ENCODE measurements around the gene CDC42BPG.
A peak's percentile ranks its signal among the peaks of the same experiment; 100 is the strongest.

The CDC42BPG gene

DNA sequence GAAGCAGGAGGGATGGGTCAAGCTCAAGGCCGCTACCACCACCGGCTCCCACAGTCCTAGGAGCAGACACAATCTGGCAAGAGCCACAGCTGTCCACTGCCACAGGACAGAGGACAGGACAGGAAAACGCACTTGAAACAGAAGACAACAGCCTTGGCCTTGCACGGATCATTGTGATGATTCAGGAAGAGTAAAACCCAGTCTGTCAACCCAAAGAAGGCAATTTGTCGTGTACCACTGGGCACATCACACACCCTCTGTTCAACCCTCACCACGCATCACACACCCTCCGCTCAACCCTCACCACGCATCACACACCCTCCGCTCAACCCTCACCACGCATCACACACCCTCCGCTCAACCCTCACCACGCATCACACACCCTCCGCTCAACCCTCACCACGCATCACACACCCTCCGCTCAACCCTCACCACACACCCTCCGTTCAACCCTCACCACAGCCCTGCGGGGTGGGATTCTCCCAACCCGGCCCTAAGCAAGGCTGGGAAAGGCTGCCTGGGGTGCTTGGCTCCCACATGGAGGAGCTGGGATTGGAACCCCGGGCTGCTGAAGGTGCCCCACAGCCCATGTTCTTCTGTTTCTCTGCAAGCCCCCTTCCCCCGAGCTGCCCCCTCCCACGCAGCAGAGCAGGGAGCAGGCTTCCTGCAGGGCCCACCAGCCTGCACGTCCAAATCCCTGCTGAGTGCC lies 11.3 kb upstream of the CDC42BPG start:
- H3K36me3 Mint-ChIP-seq = peaks cover 71% of the 10 kb centered on the region
- H3K4me3 Mint-ChIP-seq = peak overlapping the region; percentile 32
- peak overlapping the region; percentile 86 for H3K27ac Mint-ChIP-seq
- CTCF ChIA-PET = interaction anchor here (0.9 to 16.4 kb wide), 4 partner anchors 8 to 31 kb away, joined by 3 to 592 read pairs (median 4); partner anchors contain the start of gene EHD1
- peaks cover 97% of the 10 kb centered on the region for H3K4me1 Mint-ChIP-seq
- H3K27me3 Mint-ChIP-seq = no peaks in the 10 kb centered on the region
- DNase-seq = no peak
- no peaks in the 10 kb centered on the region for H3K9me3 Mint-ChIP-seq

GRCh38 chr11:64854534-64855502 lies 10.4 kb upstream of the CDC42BPG start:
- H3K9me3 Mint-ChIP-seq = no peaks in the 10 kb centered on the region
- no peaks in the 10 kb centered on the region for H3K27me3 Mint-ChIP-seq
- CTCF ChIA-PET = interaction anchor here (16.4 kb wide), 1 partner anchor 32 kb away, joined by 592 read pairs; the partner anchor contains the start of gene EHD1
- peak overlapping the region; percentile 88 for H3K27ac Mint-ChIP-seq
- peaks cover 96% of the 10 kb centered on the region for H3K4me1 Mint-ChIP-seq
- DNase-seq = no peak
- peaks cover 66% of the 10 kb centered on the region for H3K36me3 Mint-ChIP-seq
- H3K4me3 Mint-ChIP-seq = no peak overlapping the region

DNA sequence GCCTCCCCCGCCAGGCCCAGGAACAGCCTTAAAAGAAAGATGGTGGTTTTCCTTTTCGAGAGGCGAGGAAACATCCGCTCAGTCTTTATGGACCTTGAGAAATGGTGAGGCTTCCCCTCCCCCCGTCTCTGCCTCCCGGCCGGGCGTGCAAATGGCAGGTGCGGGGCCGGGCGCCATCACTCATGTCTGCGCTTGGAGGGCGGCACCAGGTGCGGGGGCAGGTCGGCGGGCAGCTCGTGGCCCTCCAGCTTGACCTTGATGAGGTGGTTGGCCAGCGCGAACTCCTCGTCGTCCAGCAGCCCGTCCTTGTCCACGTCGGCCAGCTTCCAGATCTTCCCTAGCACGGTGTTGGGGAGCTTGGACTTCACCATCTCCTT lies 9.7 kb upstream of the CDC42BPG start:
- H3K27me3 Mint-ChIP-seq = no peaks in the 10 kb centered on the region
- peaks cover 60% of the 10 kb centered on the region for H3K36me3 Mint-ChIP-seq
- H3K9me3 Mint-ChIP-seq = no peaks in the 10 kb centered on the region
- H3K4me1 Mint-ChIP-seq = peaks cover 96% of the 10 kb centered on the region
- H3K27ac Mint-ChIP-seq = peak overlapping the region; percentile 88
- CTCF ChIA-PET = interaction anchor here (1.3 to 16.4 kb wide), 2 partner anchors 10 to 33 kb away, joined by 7 to 592 read pairs; partner anchors contain the start of gene EHD1
- H3K4me3 Mint-ChIP-seq = no peak overlapping the region
- DNase-seq = no peak

- peak overlapping the region; percentile 88 for H3K27ac Mint-ChIP-seq
- H3K4me1 Mint-ChIP-seq = peaks cover 96% of the 10 kb centered on the region
- H3K36me3 Mint-ChIP-seq = peaks cover 56% of the 10 kb centered on the region
- peak; percentile 54 for DNase-seq
- peak overlapping the region; percentile 31 for H3K4me3 Mint-ChIP-seq
- CTCF ChIA-PET = interaction anchor here (1.0 to 16.4 kb wide), 6 partner anchors 9 to 257 kb away, joined by 3 to 592 read pairs (median 5); partner anchors contain the start of genes CDC42BPG and EHD1
- no peaks in the 10 kb centered on the region for H3K27me3 Mint-ChIP-seq
- H3K9me3 Mint-ChIP-seq = no peaks in the 10 kb centered on the region
These were observed 9.3 kb upstream of the CDC42BPG start for GRCh38 chr11:64853709-64854108.

DNA sequence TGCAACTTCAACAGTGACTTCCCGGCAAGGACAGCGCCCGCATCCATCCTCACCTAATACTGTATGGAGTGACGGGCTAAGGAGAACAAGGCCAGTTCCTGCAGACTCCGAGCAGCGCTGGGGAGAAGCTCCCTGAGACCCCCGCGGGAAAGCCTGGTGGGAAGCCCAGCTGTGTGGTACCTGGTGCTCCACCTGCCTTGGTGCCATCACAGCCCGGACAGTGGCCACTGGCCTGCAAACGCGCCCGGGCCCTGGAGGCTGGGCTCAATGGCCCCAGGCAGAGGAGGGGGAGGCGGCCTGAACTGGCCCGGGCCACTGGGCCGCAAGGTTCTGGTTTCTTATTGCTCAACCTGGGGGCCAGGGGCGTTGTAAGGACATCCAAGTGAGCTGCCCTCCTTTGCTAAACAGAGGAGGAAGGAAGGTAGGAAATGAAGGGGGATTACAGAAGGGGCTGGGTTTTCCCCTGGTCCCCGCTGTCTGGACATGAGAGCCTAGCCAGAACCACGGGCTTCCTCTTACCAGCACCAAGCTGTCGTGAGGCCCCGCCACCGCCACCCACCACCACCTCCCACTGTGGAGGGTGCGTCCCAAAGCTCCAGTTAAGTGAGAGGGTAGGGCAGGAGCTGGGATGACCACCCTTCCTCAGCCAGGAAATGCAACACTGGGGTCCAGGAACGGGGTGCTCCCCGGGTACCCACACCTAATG lies 8.5 kb upstream of the CDC42BPG start:
- peak overlapping the region; percentile 88 for H3K27ac Mint-ChIP-seq
- H3K4me3 Mint-ChIP-seq = peak overlapping the region; percentile 31
- H3K9me3 Mint-ChIP-seq = no peaks in the 10 kb centered on the region
- H3K27me3 Mint-ChIP-seq = no peaks in the 10 kb centered on the region
- peaks cover 53% of the 10 kb centered on the region for H3K36me3 Mint-ChIP-seq
- CTCF ChIA-PET = interaction anchor here (0.6 to 16.4 kb wide), 7 partner anchors 9 to 257 kb away, joined by 3 to 592 read pairs (median 4); partner anchors contain the start of genes CDC42BPG and EHD1
- DNase-seq = no peak
- peaks cover 95% of the 10 kb centered on the region for H3K4me1 Mint-ChIP-seq

DNA sequence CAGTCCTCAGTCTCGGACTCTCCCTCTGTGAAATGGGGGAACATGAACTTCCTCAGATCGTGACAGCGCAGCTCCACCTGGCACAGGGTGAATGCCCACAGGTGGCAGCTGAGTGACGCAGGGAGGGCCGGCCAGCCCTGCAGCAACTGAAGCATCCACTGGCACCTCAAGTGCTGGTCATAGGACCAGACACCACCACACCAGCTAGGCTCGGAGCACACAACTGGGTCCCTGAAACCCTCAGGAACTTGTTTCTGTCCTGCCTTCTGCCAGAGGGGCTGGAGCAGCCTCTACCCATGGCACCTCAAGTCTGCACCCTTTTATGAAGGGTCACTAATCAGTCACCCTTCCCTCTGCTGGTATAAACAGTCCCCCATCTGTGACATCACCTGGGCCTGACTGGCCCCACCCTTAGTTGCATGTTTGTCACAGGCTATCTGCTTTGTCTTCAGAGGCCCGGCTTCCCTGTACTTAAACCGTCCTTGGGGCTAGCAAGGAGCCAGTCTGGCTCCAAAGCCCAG lies 7.4 kb upstream of the CDC42BPG start:
- Mint-ChIP-seq H3K27ac (peak overlapping the region; percentile 88), H3K36me3 (peaks cover 47% of the 10 kb centered on the region), H3K4me1 (peaks cover 97% of the 10 kb centered on the region), H3K4me3 (no peak overlapping the region), H3K9me3 (no peaks in the 10 kb centered on the region), H3K27me3 (no peaks in the 10 kb centered on the region)
- DNase-seq = no peak
- CTCF ChIA-PET = interaction anchor here (1.9 to 16.4 kb wide), 4 partner anchors 11 to 35 kb away, joined by 4 to 592 read pairs (median 76); partner anchors contain the start of gene EHD1

DNA sequence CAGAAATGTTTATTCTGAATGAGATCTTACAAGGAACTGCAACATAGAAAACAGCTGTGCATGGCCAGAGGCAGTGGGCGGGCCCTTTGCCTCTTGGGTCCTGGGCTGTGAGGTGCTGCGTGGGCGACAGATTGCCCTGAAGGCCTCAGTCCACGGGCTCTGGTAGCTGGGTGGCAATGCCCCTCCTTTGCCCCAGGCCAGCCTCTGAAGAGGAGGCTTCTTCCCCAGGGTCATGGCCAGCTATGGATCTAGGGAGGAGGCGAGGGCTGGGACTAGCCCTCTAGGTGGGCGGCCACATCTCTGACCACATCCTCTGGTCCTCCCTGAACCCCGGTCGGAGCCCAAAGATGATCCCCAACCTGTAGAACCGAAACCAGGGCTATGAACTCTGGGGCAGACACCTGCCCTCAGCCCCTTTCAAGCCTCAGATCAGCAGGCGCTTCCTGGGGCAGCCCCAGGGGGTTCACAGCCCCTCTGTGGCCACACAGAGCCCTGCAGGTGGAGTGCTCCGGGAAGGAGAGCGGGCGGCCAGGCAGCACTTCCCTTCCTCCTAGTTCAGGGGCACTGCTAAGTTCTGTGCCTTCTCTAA lies 6.6 kb upstream of the CDC42BPG start:
- no peaks in the 10 kb centered on the region for H3K27me3 Mint-ChIP-seq
- peaks cover 90% of the 10 kb centered on the region for H3K4me1 Mint-ChIP-seq
- CTCF ChIA-PET = interaction anchor here (6.3 to 16.4 kb wide), 3 partner anchors 11 to 36 kb away, joined by 47 to 592 read pairs (median 106); partner anchors contain the start of gene EHD1
- H3K9me3 Mint-ChIP-seq = no peaks in the 10 kb centered on the region
- peaks cover 39% of the 10 kb centered on the region for H3K36me3 Mint-ChIP-seq
- DNase-seq = peak; percentile 72
- peak overlapping the region; percentile 88 for H3K27ac Mint-ChIP-seq
- no peak overlapping the region for H3K4me3 Mint-ChIP-seq

GRCh38 chr11:64849598-64850356 lies 5.3 kb upstream of the CDC42BPG start:
- Mint-ChIP-seq H3K4me1 (peaks cover 84% of the 10 kb centered on the region), H3K36me3 (peaks cover 28% of the 10 kb centered on the region), H3K27ac (peak overlapping the region; percentile 78), H3K4me3 (no peak overlapping the region), H3K27me3 (no peaks in the 10 kb centered on the region), H3K9me3 (no peaks in the 10 kb centered on the region)
- DNase-seq = no peak
- CTCF ChIA-PET = interaction anchor here (1.0 to 16.4 kb wide), 6 partner anchors 13 to 261 kb away, joined by 3 to 592 read pairs (median 44); partner anchors contain the start of genes ARL2 and EHD1

- peak; percentile 57 for DNase-seq
- peaks cover 79% of the 10 kb centered on the region for H3K4me1 Mint-ChIP-seq
- H3K27me3 Mint-ChIP-seq = no peaks in the 10 kb centered on the region
- no peaks in the 10 kb centered on the region for H3K9me3 Mint-ChIP-seq
- no peak overlapping the region for H3K4me3 Mint-ChIP-seq
- peaks cover 20% of the 10 kb centered on the region for H3K36me3 Mint-ChIP-seq
- CTCF ChIA-PET = interaction anchor here (1.0 to 16.4 kb wide), 14 partner anchors 11 to 467 kb away, joined by 3 to 592 read pairs (median 5); partner anchors contain the start of genes ARL2, BATF2, EHD1 and TM7SF2
- H3K27ac Mint-ChIP-seq = peak overlapping the region; percentile 86
These were observed 4.6 kb upstream of the CDC42BPG start for GRCh38 chr11:64848826-64849597.

DNA sequence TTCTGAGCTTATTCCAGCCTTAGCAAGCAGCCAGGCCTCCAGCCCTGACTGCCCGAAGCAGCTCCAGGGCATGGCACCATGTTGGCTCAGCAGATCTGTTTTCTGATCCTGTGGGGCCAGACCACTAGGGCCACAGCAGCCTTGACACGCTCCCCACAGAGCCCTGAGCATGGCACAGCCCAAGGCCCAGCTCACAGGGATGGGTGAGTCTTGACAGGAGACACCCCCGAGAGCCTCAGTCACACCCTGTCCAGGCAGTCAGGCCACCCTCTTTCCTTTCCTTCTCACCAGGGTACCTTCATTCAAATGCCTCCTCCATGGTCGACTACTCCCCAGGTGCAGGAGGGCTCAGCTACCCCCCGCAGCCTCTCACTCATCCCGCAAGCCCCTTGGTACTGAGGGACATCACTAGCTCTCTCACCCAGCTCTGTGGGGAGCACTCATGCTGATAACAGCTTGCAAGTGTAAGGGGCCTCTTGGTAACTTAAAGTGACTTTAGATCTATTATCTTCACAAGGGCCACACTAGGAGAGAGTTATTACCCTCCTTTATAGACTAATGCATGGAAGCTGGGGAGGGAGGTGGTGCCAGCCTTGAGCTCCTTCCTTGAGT lies 3.9 kb upstream of the CDC42BPG start:
- no peaks in the 10 kb centered on the region for H3K9me3 Mint-ChIP-seq
- H3K27me3 Mint-ChIP-seq = no peaks in the 10 kb centered on the region
- CTCF ChIA-PET = interaction anchor here (0.9 to 16.4 kb wide), 18 partner anchors 8 to 468 kb away, joined by 3 to 592 read pairs (median 5); partner anchors contain the start of genes ARL2, BATF2, EHD1 and MEN1
- no peak overlapping the region for H3K4me3 Mint-ChIP-seq
- DNase-seq = no peak
- peaks cover 17% of the 10 kb centered on the region for H3K36me3 Mint-ChIP-seq
- H3K27ac Mint-ChIP-seq = peak overlapping the region; percentile 86
- H3K4me1 Mint-ChIP-seq = peaks cover 77% of the 10 kb centered on the region

- Mint-ChIP-seq H3K36me3 (peaks cover 5% of the 10 kb centered on the region), H3K4me1 (peaks cover 71% of the 10 kb centered on the region), H3K4me3 (no peak overlapping the region), H3K27me3 (peaks cover 4% of the 10 kb centered on the region), H3K9me3 (no peaks in the 10 kb centered on the region), H3K27ac (peak overlapping the region; percentile 58)
- CTCF ChIA-PET = interaction anchor here (0.6 to 16.4 kb wide), 17 partner anchors 9 to 469 kb away, joined by 3 to 592 read pairs (median 5); partner anchors contain the start of genes ARL2, BATF2, EHD1 and MEN1
- DNase-seq = peak; percentile 95
These were observed 2.7 kb upstream of the CDC42BPG start for GRCh38 chr11:64846998-64847666.
